Measurements from ENCODE around the gene RFNG.

The RFNG gene

GRCh38 chr17:82013772-82014321, 37.8 kb downstream of the RFNG start:
- DNase-seq (ENCODE audit: low read depth) = no peak
- TF ChIP-seq, protein P1, sequence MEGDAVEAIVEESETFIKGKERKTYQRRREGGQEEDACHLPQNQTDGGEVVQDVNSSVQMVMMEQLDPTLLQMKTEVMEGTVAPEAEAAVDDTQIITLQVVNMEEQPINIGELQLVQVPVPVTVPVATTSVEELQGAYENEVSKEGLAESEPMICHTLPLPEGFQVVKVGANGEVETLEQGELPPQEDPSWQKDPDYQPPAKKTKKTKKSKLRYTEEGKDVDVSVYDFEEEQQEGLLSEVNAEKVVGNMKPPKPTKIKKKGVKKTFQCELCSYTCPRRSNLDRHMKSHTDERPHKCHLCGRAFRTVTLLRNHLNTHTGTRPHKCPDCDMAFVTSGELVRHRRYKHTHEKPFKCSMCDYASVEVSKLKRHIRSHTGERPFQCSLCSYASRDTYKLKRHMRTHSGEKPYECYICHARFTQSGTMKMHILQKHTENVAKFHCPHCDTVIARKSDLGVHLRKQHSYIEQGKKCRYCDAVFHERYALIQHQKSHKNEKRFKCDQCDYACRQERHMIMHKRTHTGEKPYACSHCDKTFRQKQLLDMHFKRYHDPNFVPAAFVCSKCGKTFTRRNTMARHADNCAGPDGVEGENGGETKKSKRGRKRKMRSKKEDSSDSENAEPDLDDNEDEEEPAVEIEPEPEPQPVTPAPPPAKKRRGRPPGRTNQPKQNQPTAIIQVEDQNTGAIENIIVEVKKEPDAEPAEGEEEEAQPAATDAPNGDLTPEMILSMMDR (IDR thresholded peaks at IDR 0.05; ENCODE audit: insufficient read depth, low read depth, low read length, missing control alignments) = no peak
- H3K4me3 ChIP-seq (ENCODE audit: low read length) = no peak overlapping the region

DNA sequence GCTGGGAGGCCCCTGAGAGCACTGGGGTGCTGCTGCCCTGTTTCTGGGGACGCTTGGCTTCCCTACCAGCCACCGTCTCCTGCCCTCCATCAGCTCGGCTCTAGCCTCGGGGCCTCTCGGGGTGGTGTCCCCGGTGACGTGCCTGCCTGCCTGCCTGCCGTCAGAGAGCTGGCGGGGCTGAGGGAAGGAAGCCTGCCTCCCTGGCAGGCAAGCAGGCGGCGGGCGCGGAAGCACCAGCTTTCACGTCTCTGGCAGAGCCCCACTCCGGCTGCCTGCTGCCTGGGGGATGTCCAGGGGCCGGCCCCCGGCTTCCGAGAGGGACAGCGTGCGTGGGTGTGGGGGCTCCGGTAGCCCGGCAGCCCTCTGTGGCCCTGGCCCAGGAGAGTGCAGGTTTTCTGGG, 38.3 kb downstream of the RFNG start:
- DNase-seq (ENCODE audit: low read depth) = peak; percentile 64
- TF ChIP-seq, protein P1 (IDR thresholded peaks at IDR 0.05; ENCODE audit: insufficient read depth, low read depth, low read length, missing control alignments) = no peak
- H3K4me3 ChIP-seq (ENCODE audit: low read length) = no peak overlapping the region

GRCh38 chr17:82012640-82013295, 38.8 kb downstream of the RFNG start:
- no peak for DNase-seq (ENCODE audit: low read depth)
- no peak overlapping the region for H3K4me3 ChIP-seq (ENCODE audit: low read length)

DNA sequence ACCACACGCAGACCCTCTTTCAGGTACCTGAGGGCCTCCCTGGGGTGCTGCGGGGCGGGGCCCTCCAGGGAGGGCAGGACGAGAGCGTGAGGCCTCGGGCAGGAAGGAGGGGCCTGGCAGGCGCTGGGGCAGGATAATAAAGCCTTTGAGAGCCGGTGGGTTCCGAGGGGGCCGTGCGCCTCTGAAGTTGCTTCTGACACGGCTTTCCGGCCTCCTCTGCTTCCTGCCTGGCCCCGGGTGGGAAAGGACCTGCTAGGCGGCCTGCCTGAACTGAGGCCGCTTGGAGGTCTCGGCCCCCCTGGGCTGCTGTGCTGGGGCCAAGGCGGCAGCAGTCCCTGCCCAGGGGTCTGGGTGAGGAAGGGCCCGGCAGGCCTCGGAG, 39.4 kb downstream of the RFNG start:
- TF ChIP-seq, protein P1 (IDR thresholded peaks at IDR 0.05; ENCODE audit: insufficient read depth, low read depth, low read length, missing control alignments) = no peak
- no peak overlapping the region for H3K4me3 ChIP-seq (ENCODE audit: low read length)
- DNase-seq (ENCODE audit: low read depth) = no peak

More at GRCh38 chr17:82012640-82013295, 38.8 kb downstream of the RFNG start:
- TF ChIP-seq, protein P1 (IDR thresholded peaks at IDR 0.05; ENCODE audit: insufficient read depth, low read depth, low read length, missing control alignments) = no peak

DNA sequence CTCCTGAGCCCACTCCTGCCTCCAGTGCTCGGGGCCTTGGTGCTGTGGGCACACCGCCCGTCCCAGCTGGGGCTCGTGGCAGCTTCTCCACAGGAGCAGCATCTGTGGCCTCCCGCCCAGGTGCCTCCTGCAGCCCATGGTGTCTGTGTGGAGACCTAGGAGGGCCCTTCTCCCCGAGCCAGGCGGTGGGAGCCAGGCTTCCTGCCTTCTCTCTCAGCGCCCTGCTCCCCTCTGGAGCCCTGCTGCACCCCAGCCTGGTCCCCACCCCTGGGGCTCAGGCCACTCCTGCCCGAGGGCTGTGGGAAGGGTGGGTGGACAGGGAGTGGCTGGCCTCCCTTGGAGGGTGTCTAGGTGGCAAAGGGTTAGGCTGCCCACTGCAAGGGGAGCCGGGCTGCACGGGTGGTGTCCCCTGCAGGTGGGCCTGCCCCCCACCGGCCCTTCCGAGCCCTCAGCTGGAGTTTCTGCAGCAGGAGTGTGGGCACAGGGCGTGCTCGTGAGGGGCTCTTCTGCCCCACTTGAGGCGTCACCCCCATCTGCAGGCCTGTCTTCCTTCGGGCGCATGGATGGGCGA, 39.9 kb downstream of the RFNG start:
- DNase-seq (ENCODE audit: low read depth) = no peak
- H3K4me3 ChIP-seq (ENCODE audit: low read length) = no peak overlapping the region
- TF ChIP-seq, protein P1 (IDR thresholded peaks at IDR 0.05; ENCODE audit: insufficient read depth, low read depth, low read length, missing control alignments) = no peak

GRCh38 chr17:82010575-82011525, 40.8 kb downstream of the RFNG start:
- TF ChIP-seq, protein P1 (IDR thresholded peaks at IDR 0.05; ENCODE audit: insufficient read depth, low read depth, low read length, missing control alignments) = no peak
- DNase-seq (ENCODE audit: low read depth) = no peak
- no peak overlapping the region for H3K4me3 ChIP-seq (ENCODE audit: low read length)

Measured in epithelial cell of esophagus (primary cell).